Activated B cell treated with CpG ODN at 0.5 μM for 24 hours (primary cell): ENCODE measurements around the gene DNAJB13. TPM values are rescaled to one million over a fixed set of nuclear protein-coding genes. Genes with fewer than 3 reads are reported as not detected.

Source experiments
- ATAC-seq: fragments of 200-7000 bp; cut with Tn5 transposase; one replicate; pipeline ENCODE4 v1.10.0; 2021; ENCODE audit warnings: low read depth, mild to moderate bottlenecking, moderate library complexity
- CTCF ChIA-PET: fragments of 350-600 bp; sonication (Branson Sonifier 250); formaldehyde crosslinking; loops from one replicate; lab custom pipeline; 2021; ENCODE audit warnings: antibody characterized with exemption; lab: Charles Lee
- POLR2A ChIA-PET: fragments of 350-600 bp; sonication (Branson Sonifier 250); formaldehyde crosslinking; loops from one replicate; lab custom pipeline; 2021; ENCODE audit warnings: antibody characterized with exemption; lab: Charles Lee
- DNase-seq: peaks from one replicate; pipeline ENCODE4 v3.0.0; 2022
- H3K27ac Mint-ChIP-seq: one replicate; pipeline ENCODE4 v1.8.0; 2020; ENCODE audit warnings: mixed read lengths
- H3K27me3 Mint-ChIP-seq: one replicate; pipeline ENCODE4 v1.8.0; 2021; ENCODE audit warnings: mixed read lengths
- H3K36me3 Mint-ChIP-seq: one replicate; pipeline ENCODE4 v1.8.0; 2021; ENCODE audit warnings: low read depth, mixed read lengths
- H3K4me1 Mint-ChIP-seq: one replicate; pipeline ENCODE4 v1.8.0; 2021; ENCODE audit warnings: mixed read lengths
- H3K4me3 Mint-ChIP-seq: one replicate; pipeline ENCODE4 v1.8.0; 2020; ENCODE audit warnings: mild to moderate bottlenecking, mixed read lengths
- H3K9me3 Mint-ChIP-seq: one replicate; pipeline ENCODE4 v1.8.0; 2020; ENCODE audit warnings: mixed read lengths
- CTCF ChIP-seq: fragments of 200-600 bp; IDR thresholded peaks from one replicate; pipeline ENCODE4 v1.8.0; 2022; ENCODE audit warnings: antibody characterized with exemption, mild to moderate bottlenecking
- intact Hi-C: fragments of 100-400 bp; cut with micrococcal nuclease; formaldehyde crosslinking; loops from one replicate; pipeline ENCODE4 v1.15.1; 2024
- total RNA-seq: library from RNA; stranded (reverse); gene quantifications from 2 replicates; pipeline ENCODE4 v1.2.3, GENCODE V29; 2022

The DNAJB13 gene
- total RNA-seq, 1 donor from 2014 or later = not detected

GRCh38 chr11:73949246-73949645, 1.6 kb upstream of the DNAJB13 start:
- ATAC-seq = no peak
- POLR2A ChIA-PET = no interaction called here
- H3K4me3 Mint-ChIP-seq = no peak overlapping the region
- no peak for TF ChIP-seq CTCF
- peaks cover 2% of the 10 kb centered on the region for H3K9me3 Mint-ChIP-seq
- CTCF ChIA-PET = no interaction called here
- H3K4me1 Mint-ChIP-seq = no peaks in the 10 kb centered on the region
- no peak overlapping the region for H3K27ac Mint-ChIP-seq
- intact Hi-C loops = no loop called here
- H3K36me3 Mint-ChIP-seq = no peaks in the 10 kb centered on the region
- no peak for DNase-seq
- H3K27me3 Mint-ChIP-seq = no peaks in the 10 kb centered on the region

- intact Hi-C loops = no loop called here
- POLR2A ChIA-PET = no interaction called here
- CTCF ChIA-PET = no interaction called here
Observed at GRCh38 chr11:73949912-73950311, 914 bp upstream of the DNAJB13 start.

DNA sequence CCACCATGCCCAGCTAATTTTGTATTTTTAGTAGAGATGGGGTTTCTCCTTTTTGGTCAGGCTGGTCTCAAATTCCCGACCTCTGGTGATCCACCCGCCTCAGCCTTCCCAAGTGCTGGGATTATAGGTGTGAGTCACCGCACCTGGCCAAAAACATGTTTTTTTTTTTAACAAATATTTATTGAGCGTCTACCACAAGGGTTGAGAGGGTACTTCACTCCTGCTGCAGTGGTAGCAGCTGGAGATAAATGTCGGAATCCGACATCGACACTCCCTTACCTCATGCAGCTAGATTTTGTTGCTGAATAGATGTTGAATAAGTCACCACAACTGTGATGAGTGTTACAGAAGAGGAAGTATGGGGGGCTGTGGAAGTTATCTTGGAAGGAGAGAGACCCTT, 971 bp downstream of the DNAJB13 start:
- intact Hi-C loops = no loop called here
- ChIA-PET POLR2A (no interaction called here), CTCF (no interaction called here)
- Mint-ChIP-seq H3K27me3 (peaks cover 10% of the 10 kb centered on the region), H3K4me1 (no peaks in the 10 kb centered on the region), H3K9me3 (no peaks in the 10 kb centered on the region), H3K27ac (no peak overlapping the region), H3K4me3 (no peak overlapping the region), H3K36me3 (no peaks in the 10 kb centered on the region)
- DNase-seq = no peak
- TF ChIP-seq CTCF = no peak
- no peak for ATAC-seq

More at GRCh38 chr11:73949912-73950311, 914 bp upstream of the DNAJB13 start:
- Mint-ChIP-seq H3K27ac (no peak overlapping the region), H3K4me1 (no peaks in the 10 kb centered on the region), H3K9me3 (peaks cover 2% of the 10 kb centered on the region), H3K27me3 (no peaks in the 10 kb centered on the region), H3K4me3 (no peak overlapping the region), H3K36me3 (no peaks in the 10 kb centered on the region)
- DNase-seq (no peak), ATAC-seq (no peak)
- TF ChIP-seq CTCF = no peak

GRCh38 chr11:73956876-73957653, 6.2 kb downstream of the DNAJB13 start:
- intact Hi-C loops = no loop called here
- H3K9me3 Mint-ChIP-seq = no peaks in the 10 kb centered on the region
- ChIA-PET CTCF (no interaction called here), POLR2A (interaction anchor here (1.1 kb wide), 1 partner anchor 13 kb away, joined by 3 read pairs; no protein-coding TSS in a partner anchor)
- H3K27me3 Mint-ChIP-seq = peaks cover 23% of the 10 kb centered on the region
- peaks cover 6% of the 10 kb centered on the region for H3K4me1 Mint-ChIP-seq
- ATAC-seq (no peak), DNase-seq (no peak)
- no peaks in the 10 kb centered on the region for H3K36me3 Mint-ChIP-seq
- TF ChIP-seq CTCF = no peak
- no peak overlapping the region for H3K27ac Mint-ChIP-seq
- peak overlapping the region; percentile 46 for H3K4me3 Mint-ChIP-seq

DNA sequence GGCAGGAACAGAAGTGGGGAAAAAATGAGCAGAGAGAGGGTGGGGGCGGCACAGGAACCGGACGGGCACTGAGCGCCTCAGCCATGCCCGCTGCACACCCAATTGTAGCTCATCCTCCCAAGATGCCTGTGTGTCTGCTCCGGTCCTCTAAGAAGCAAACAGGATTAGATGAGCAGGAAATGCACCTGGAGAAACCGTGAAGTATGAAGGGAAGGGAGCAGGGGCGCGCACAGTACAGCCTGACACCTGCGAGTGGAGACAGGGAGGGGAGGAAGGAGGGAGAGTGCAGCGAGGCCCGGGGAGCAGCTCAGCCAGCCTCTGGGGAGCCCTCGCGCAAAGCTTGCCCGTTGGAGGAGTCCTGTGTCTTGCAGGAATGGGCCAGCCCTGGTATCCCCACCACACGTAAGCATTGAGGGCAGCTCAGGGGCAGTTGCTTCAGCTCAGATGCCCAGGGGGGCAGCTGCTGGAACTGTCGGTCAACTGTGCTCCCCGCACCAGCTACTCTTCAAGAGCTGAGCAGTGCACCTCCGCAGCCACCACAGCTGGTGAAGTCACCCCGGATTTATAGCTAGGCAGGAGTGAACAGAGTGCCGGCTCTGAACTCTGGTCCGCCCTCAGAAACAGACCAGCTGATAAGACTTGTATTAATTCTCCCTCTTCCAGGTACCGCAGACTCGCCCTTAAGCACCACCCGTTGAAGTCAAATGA, 7.0 kb downstream of the DNAJB13 start:
- intact Hi-C loops = no loop called here
- no peak for TF ChIP-seq CTCF
- Mint-ChIP-seq H3K27ac (no peak overlapping the region), H3K36me3 (no peaks in the 10 kb centered on the region), H3K4me3 (peak overlapping the region; percentile 46), H3K9me3 (no peaks in the 10 kb centered on the region), H3K27me3 (peaks cover 23% of the 10 kb centered on the region), H3K4me1 (peaks cover 6% of the 10 kb centered on the region)
- POLR2A ChIA-PET = interaction anchor here (1.1 kb wide), 1 partner anchor 12 kb away, joined by 3 read pairs; no protein-coding TSS in a partner anchor
- CTCF ChIA-PET = interaction anchor here (1.4 kb wide), 1 partner anchor 76 kb away, joined by 3 read pairs; no protein-coding TSS in a partner anchor
- DNase-seq (no peak), ATAC-seq (no peak)
